GM21825 (cell line): Measurements from ENCODE around the gene CXXC5.

Experiments used
- ATAC-seq: cut with Tn5 transposase; IDR thresholded peaks from one replicate; pipeline ENCODE4 v1.9.1; 2021; ENCODE audit warnings: mild to moderate bottlenecking, moderate library complexity; ENCODE audit not compliant: unreplicated experiment

Gene CXXC5

DNA sequence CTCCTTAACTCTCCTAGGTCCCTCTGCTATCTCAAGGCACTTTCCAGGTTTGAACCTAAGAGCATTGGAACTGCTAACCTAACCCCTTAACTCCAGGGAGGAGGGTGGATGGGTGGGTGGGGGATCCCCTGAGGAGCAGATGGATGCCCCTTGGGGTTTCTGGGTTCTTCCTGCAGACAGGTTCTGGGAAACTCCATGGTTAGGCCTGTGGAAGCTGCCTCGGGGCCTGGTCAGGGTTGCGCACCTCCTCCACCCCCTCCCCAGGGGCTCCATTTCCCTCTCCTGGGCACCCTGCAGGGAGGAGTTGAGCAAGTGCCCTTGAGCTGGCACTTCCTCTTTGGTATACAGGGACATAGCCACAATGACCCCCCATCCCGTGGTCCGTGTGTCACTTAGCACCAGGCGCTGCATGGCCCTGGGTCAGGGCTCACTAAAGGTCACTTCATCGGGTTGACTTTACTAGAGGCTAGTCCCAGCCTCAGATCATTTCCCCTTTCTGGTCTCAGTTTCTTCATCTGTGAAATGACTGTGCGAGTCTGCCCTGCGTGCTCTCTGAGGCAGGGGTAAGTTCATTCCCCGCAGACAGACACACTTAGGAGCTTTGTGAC is 16.0 kb downstream of the CXXC5 start:
- peak; percentile 34 for ATAC-seq

DNA sequence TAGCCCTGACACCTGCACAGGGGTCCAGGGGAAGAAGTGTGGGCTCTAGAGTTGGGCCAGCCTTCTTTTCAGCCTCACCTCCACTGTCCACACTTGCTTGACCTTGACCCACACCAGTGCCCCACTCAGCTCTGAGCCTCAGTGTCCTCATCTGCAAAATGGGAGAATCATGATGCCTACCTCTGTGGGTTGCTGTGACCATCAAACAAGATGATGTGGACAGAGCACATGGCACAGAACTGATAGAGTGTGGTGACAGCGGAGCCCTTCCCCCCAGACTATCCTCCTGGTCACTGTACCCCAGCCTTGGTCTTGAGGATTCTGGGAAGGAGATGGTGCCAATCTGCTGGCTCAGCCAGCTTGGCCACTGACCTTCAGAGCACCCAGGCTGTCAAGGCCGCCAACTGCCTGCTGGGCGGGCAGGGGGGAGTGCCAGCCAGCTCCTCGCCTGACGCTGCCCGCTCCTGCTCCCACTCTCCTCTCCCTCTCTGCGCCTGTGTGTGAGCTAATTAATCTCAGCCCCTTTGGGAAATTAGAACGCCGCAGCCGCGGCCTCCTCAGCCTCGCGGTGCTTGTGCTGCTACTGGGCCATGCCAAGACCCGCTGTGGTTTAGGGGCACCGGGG is 16.7 kb downstream of the CXXC5 start:
- no peak for ATAC-seq

DNA sequence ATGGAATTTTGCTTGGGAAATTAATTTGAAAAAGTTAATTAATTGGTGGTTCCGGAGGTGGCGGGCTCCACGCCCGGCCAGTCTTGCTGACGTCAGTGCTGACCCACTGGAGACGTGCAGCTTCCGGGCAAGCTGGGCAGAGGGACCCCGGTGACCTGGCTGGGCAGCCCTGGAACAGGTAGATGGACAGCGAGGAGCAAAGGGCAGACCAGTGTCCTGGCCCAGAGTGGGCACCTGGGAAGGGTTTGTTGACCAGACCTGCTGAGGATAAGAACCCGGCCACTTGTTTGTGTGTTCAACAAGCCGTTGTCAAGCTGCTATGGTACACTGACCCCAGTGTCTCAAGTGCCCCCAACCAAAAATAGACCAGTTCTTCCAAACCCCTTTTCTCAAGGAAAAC is 17.5 kb downstream of the CXXC5 start:
- no peak for ATAC-seq

DNA sequence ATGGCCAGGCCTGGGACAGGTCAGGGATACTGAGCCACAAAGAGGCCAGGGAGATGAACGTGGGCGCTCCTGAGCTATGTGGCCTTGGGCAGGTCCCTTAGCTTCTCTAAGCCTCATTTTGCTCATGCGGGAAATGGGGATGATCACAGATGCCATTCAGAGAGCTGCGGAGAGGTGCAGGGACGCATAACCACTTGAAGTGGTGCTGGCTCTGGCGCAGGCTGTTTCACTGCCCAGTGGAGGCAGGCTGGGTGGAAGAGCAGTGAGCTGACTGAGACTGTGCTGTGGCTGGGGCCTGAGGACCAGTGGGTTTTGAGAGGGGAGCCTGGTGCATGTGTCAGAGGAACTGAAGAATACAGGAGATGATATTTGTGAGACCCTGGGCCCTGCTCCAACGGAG is 18.4 kb downstream of the CXXC5 start:
- no peak for ATAC-seq

DNA sequence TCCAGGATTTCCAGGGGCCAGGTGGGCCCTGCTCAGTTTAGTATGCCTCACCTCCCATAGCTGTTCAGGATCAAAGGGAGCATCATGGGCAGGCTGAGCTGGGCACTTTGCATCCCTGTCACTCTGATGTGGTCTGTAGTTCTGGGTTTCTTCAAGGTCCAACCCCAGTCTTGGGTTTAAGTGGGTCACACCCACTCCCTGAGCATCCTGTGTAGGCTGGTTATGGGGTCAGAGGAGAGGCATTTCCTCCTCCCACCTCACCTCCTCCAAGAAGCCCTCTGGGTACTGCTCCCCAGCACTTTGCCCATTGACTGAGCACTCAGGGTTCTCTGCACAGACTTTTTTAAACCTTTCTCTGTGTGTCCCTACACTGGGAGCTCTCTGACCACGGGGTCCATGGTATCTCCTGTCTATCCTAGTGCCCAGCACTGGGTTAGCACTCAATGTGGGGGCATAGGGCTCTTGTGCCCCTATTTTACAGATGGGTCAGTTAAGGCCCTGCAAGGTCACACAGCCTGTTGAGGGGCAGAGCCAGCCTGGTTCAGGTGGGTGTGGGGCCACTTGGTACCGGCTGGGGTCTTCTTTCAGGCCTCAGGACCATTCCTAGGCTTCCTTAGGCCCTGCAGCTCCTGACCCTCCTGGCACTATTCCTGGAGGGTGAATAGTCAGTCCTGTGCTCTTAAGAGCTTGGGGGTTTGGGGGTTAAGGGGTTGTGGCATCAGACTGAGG is 19.0 kb downstream of the CXXC5 start:
- ATAC-seq = no peak

DNA sequence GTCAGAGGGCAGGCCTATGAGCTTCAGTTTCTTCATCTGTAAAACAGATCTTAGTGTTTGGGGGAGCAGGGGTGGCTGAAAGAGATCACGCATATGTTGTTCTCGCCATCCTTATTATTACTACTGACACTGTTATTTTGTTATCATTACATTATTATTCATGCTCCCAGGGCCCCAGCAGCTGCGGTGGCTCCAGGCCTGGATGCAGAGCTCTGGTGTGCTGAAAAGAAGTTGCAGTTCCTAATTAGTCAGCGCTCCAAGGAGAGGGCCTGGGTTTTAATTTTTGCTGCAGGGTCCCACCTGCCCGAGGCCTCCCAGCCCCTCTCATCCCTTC is 19.5 kb downstream of the CXXC5 start:
- no peak for ATAC-seq

DNA sequence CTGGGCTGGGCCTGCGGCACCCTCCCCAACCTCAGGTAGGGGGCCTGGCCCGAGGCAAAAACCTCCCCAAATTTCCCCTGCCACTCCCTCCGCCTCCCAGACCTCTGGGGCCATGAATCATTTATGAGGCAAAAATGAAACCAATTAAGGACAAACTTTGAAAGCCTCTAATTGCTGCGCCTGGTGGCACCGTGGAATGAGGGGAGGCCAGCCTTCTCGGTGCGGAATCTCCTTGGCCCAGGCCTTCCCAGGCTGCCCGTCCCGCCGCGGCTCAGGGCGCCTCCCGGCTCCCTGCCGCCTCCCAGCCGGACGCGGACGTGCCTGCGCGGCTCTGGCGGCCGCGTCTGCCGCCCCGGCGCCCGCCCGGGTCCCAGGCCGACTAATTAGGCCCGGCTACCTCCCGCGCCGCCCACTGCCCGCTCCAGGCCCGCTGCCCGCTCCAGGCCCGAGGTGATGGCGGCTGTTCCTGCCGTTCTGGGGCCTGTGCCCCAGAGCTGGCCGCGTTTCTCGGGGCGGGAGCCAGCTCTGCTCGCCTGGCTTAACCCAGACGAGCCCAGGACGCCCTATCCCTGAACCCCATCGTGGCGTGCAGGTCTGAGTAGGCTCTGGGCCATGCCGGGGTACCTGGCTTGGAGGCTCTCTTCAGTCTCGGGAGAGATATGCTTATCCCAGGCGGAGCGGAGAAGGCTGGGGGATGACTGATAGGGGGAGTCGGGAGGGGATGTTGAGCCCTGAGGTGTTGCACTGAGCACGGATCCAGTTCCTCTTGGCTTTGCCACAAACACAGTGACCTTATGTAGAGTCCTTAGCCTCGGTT is 20.1 kb downstream of the CXXC5 start:
- ATAC-seq = no peak

DNA sequence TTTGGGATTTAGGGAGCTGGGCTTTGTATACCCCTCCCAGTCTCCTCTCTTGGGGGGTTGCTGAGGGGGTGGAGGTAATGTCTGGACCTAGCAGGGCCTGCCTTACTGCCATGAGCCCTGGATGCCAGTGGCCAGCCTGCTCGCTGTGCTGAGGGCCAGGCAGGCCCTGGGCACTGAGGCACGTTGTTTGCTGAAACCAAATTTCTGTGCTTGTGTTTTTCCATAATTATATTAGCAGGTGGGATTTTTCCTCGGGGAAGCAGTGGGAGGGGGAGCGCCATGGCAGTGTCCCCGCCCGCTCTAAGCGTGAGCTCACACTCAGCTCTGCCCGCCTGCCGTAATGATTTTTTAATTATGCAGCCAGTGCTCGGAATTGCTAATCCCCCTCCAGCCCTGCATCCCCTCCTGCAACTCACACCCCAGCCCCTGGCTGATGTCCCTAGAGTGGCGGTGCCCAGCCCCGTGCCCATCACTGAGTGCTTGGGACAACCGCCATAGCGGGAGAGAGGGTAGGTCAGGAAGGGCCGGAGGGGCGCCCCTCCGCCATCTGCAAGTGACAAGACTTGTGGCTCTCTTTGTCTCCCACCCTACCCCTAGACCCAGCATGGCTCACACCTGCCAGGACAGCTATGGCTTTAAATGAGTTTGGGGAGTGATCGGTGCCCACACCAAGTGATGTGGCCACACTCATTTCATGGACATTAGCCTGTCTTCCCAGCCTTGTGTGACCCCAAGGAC is 20.9 kb downstream of the CXXC5 start:
- no peak for ATAC-seq

DNA sequence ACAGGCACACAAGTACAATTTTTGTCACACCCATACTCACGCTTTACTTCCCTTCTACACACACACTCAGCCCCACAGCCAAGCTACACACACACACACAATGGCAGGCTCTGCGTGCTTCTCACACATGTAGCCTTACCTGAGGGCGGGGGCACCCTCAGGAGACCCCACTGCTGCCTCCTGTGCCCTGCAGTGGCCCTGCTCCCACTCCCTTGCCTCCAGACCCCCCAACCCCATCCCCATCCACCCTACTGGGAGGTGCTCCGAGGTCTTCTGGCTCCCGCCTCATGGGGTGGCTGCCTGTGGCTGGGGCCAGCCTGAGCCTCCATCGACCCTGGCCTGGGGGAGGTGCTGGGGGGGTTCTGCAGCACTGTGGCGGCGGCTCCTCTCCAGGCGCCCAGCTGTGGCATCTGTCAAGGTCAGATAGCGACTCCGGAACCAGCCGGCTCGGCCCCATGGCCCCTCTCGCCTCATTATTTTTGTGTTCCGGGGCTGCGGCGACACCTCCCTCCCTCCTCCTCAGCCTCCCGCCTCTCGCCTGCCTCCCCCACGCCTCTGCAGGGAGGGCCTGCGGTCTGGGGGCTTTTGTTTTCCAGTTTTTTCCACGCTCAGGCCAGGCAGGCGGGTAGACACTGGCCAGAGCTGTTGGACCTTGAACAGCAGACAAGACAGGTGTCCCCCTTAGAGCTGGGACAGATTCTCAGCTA is 21.7 kb downstream of the CXXC5 start:
- peak; percentile 25 for ATAC-seq

DNA sequence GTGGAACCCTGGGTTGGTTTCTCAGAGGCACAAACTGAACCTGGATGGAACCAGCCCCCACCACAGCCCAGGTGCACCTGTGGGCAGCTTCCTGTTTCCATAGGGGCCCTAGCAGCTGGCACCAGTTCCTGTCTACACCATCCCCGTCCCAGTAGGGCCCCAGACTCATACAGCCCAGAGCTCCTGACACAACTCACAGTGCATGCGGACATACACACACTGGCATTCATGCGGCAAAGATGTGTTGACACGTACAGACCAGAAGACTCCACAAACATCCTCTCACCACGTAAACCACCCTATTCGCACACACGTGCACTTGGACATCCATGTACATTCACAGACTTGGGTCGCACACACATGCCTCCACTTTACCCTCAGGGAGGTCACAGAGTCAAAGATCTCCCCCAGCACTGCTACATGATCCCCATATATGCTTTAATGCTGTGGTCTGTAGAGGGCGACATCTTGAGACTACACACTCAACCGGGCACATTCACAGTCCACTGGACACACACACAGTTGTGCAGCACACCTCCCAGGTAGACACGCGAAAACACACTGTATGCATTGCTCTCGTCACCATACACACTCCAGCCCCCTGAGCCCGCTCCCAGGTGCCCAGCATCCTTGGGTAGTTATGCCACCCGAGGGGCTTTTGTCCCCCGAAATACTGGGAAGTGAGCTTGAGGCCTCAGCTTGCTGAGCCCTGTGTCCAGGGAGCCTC is 22.4 kb downstream of the CXXC5 start:
- ATAC-seq = peak; percentile 43

DNA sequence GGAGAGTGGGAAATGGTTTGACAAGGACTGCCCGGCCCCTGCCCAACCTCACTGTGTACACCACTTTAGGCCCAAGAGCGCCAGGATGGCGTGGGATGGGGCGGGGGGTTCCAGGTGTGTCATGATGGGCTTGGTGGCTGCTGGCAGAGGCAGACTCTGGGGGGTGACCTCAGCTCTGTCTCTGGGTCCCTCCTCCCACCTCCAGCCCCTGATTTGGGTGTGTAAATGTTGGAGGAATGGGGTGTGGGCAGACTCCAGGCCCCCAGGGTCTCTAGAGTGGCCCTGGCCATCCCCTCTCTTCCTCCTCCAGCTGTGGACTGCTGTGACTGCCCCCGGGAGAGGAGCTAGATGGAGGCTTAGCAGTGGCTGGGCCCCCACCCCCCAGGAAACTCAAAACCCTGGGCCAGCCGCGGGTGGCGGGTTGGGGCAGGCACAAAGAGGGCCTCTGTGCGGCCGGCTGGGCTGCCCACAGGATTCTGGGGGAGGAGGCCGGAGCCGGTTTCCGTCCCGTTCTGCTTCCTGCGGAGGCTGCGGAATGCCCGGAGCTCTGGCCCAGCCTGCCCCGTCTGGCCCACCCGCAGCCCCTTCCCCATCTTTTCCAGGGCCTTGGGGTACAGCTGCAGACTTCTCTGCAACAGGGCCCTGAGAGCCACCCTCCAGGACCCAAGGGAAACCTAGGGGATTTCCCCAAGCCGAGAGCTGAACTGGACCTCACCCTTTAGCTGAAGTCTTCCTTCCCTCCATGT is 23.1 kb downstream of the CXXC5 start:
- no peak for ATAC-seq

DNA sequence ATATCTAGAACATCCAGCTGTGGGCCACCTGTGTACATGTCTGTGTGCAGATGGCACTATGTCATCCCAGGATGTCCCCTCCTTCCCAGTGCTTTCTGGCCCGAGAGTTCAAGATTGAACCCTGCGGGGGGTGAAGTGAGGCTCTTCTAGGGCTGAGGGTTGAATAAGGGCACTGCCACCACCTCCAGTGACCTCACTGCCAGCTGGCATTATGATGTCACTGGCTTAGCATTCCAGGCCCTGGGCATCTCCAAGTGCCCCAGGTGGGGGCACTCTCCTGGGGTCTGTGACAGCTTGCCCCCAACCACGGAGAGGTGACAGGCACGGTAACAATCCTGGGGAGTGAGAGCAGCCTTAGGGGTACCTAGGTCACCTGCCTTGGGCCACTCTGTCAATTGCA is 27.1 kb downstream of the CXXC5 start:
- no peak for ATAC-seq

DNA sequence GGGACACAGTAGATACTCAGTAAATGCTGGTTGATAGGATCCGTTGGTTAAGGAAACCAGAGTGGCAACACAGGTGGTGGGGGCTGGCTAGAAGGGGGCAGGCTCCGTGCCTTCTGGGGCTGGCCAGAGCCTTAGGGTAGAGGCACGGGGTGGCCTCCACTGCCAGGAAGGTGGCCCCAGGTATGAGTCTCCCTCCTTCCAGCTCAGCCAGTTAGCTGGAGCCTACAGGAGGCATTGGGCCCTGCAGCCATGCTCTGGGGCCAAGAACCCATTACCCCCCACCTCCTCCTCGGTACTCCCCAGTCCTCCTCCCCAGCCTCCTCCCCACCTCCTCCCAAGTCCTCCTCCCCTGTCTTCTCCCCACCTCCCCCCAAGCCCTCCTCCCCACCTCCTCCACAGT is 27.7 kb downstream of the CXXC5 start:
- no peak for ATAC-seq

DNA sequence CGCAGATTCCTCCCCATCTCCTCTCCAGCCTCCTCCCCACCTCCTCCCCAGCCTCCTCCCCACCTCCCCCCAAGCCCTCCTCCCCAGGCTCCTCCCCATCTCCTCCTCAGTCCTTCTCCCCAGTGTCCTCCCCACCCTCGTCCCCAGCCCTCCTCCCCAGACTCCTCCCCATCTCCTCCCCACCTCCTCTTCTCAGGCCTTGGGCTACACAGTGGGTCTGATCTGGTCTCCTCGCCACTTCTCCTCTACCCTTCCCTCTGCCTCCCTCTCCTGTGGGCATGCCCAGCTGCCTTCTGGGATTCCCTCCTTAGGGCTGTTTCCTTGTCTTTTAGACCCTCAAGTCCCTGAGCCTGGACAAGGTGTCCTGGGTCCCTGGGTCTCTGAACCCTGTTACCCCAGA is 28.3 kb downstream of the CXXC5 start:
- no peak for ATAC-seq

DNA sequence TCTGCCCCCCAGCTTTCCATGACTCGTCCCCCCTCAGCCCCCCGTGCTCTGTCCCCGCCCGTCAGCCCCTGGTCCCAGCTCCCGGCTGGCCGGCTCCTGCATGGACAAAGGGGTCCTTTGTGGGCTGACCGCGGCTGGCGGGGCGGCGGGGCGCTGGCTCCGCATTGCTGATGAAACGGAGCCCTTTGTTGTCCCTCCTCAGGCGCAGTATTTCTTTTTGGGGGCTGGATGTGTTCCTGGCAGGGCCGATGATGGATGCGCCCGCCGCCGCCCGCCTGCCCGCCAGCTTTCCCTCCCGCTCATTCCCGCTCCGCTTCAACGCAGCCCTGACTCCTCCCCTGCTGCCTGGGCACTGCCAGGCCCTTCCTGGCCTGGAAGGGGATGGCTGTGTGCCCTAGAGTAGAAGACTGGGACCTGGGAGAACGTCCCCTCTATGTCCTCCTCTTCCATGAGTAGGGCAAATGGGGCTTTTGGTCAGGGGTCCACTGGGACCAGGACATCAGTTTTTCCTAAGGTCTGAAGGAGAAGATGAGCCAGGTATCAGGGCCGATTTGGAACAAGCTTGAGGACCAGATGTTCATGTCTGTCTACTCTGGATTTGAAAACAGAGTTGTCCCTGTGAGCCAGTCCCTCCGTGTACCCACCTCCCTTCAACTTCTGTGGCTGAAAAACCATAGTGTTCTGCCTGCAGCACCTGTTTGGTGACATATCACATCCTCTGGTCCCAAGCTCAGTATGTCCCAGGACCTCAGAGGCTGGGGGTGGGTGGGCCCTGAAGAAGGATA is 29.0 kb downstream of the CXXC5 start:
- no peak for ATAC-seq

DNA sequence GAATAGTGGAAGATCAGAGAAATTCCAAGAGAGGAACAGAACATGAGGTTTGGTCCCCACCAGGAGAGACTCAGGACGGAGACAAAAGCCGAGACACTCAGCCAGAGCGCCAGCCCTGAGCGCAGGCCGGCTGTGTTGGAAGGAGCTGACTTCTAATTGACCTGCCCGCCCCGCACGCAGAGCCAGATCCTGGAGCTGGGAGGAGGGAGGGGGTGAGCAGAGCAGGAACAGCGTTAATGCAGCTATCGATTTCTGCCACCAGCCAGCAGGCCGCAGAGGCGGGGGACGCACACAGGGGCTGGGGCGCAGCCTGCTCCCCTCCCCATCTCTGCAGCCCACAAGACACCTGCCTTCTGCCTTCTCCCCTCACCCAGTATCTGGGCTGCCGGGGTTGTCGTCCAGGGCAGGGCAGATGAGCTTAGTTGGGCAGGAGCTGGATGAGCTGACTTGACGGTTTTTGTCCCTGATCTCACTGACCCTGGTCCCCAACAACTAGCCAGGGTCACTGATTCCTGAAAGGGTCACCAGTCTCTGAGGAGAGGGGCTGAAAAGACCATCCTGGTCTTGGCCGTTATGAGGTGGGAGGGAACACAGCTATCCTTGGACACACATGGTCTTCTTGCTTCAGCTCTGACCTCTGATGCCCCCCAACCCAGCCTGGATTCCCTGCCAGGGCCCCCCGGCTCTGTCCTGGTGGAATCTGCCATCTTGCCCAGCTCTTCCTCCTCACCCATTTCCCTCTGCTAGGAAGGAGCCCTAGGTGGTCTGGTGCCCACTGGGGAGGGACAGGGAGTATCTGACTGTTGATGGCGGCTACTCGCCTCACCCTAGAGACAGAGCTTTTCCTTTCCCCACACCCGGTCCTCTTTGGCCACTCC is 29.8 kb downstream of the CXXC5 start:
- no peak for ATAC-seq
